GM21515 (cell line): Measurements from ENCODE around the gene CSTB.

Source experiments
- ATAC-seq: cut with Tn5 transposase; IDR thresholded peaks from one replicate; pipeline ENCODE4 v1.9.1; 2021; ENCODE audit not compliant: unreplicated experiment

CSTB gene

GRCh38 chr21:43752758-43753438 is 23.2 kb downstream of the CSTB start:
- no peak for ATAC-seq

GRCh38 chr21:43751955-43752591 is 24.0 kb downstream of the CSTB start:
- ATAC-seq = no peak

- no peak for ATAC-seq
These were observed 25.6 kb downstream of the CSTB start for GRCh38 chr21:43750339-43751033.

- ATAC-seq = no peak
These were observed 26.4 kb downstream of the CSTB start for GRCh38 chr21:43749651-43750262.

- ATAC-seq = no peak
These were observed 27.5 kb downstream of the CSTB start for GRCh38 chr21:43748622-43749021.

- ATAC-seq = no peak
These were observed 30.2 kb downstream of the CSTB start for GRCh38 chr21:43745772-43746517.

GRCh38 chr21:43744725-43745124 is 31.4 kb downstream of the CSTB start:
- no peak for ATAC-seq

- no peak for ATAC-seq
These were observed 32.2 kb downstream of the CSTB start for GRCh38 chr21:43743947-43744346.

- no peak for ATAC-seq
These were observed 34.5 kb downstream of the CSTB start for GRCh38 chr21:43741423-43742096.

- no peak for ATAC-seq
These were observed 35.5 kb downstream of the CSTB start for GRCh38 chr21:43740497-43741156.

- ATAC-seq = no peak
These were observed 36.3 kb downstream of the CSTB start for GRCh38 chr21:43739621-43740435.

GRCh38 chr21:43737158-43737950 is 38.8 kb downstream of the CSTB start:
- ATAC-seq = no peak

- ATAC-seq = no peak
These were observed 39.8 kb downstream of the CSTB start for GRCh38 chr21:43736224-43736883.

GRCh38 chr21:43735236-43736091 is 40.6 kb downstream of the CSTB start:
- ATAC-seq = no peak

- no peak for ATAC-seq
These were observed 41.2 kb downstream of the CSTB start for GRCh38 chr21:43734928-43735229.

- ATAC-seq = no peak
These were observed 41.8 kb downstream of the CSTB start for GRCh38 chr21:43734131-43734927.
